Fibroblast of lung (primary cell): ENCODE measurements around the gene SLC66A3. TPM values are rescaled to one million over a fixed set of nuclear protein-coding genes. Genes with fewer than 3 reads are reported as not detected.

ENCODE experiments used
- DNase-seq, 2 donors: peaks; one replicate each; pipeline versions ENCODE4 v3.0.0 to v3.0.0-alpha.2; 2010; ENCODE audit warnings: low read depth in 2 of 2
- H2AFZ ChIP-seq: 2 replicates; pipeline ENCODE4 v1.5.1; 2012; ENCODE audit warnings: low read length, control low read depth, inconsistent platforms
- H3K27ac ChIP-seq: 2 replicates; pipeline ENCODE4 v1.5.1; 2011; ENCODE audit warnings: low read length, control low read depth; ENCODE audit not compliant: insufficient read depth
- H3K27me3 ChIP-seq: 2 replicates; pipeline ENCODE4 v1.5.1; 2011; ENCODE audit warnings: mild to moderate bottlenecking, low read length; ENCODE audit not compliant: control insufficient read depth, insufficient read depth
- H3K36me3 ChIP-seq: 2 replicates; pipeline ENCODE4 v1.5.1; 2011; ENCODE audit warnings: low read length; ENCODE audit not compliant: control insufficient read depth, insufficient read depth
- H3K4me1 ChIP-seq: 2 replicates; pipeline ENCODE4 v1.5.1; 2011; ENCODE audit warnings: low read length; ENCODE audit not compliant: control insufficient read depth, insufficient read depth; ENCODE audit errors: extremely low read depth
- H3K4me2 ChIP-seq: 2 replicates; pipeline ENCODE4 v1.5.1; 2011; ENCODE audit warnings: low read length, control low read depth; ENCODE audit not compliant: insufficient read depth; ENCODE audit errors: extremely low read depth
- H3K4me3 ChIP-seq, 4 experiments: fragments of 200-600 bp in 1 of 4; sonication (generic) in 1 of 4; replicated peaks in 1 of 4; 2 replicates each; pipeline ENCODE4 v1.5.1; 2011 to 2016; ENCODE audit warnings: low read length in 4 of 4, low read depth in 3 of 4, mild to moderate bottlenecking in 3 of 4, control low read depth in 2 of 4, inconsistent platforms in 1 of 4, mixed read lengths in 1 of 4; ENCODE audit not compliant: insufficient read depth in 1 of 4; ENCODE audit errors: control extremely low read depth in 1 of 4
- H3K79me2 ChIP-seq: 2 replicates; pipeline ENCODE4 v1.5.1; 2012; ENCODE audit warnings: mild to moderate bottlenecking, low read length, inconsistent platforms; ENCODE audit not compliant: control insufficient read depth, insufficient read depth
- H3K9ac ChIP-seq: 2 replicates; pipeline ENCODE4 v1.5.1; 2011; ENCODE audit warnings: mild to moderate bottlenecking, low read length, control low read depth; ENCODE audit not compliant: insufficient read depth
- H3K9me3 ChIP-seq: 2 replicates; pipeline ENCODE4 v1.5.1; 2012; ENCODE audit warnings: low read depth, low read length; ENCODE audit not compliant: control insufficient read depth, insufficient read depth
- H4K20me1 ChIP-seq: 2 replicates; pipeline ENCODE4 v1.5.1; 2011; ENCODE audit warnings: low read length; ENCODE audit not compliant: control insufficient read depth, insufficient read depth; ENCODE audit errors: extremely low read depth
- EZH2 ChIP-seq: IDR thresholded peaks from 2 replicates; pipeline ENCODE4 v1.5.1; 2012; ENCODE audit warnings: low read length, control low read depth, mild to moderate bottlenecking; ENCODE audit errors: missing control alignments
- polyA plus RNA-seq, 2 donors: library from polyadenylated mRNA; depleted of rRNA in 1 of 2; stranded (reverse) in 1 of 2; unstranded in 1 of 2; fragments of >200 nt; gene quantifications; 2 replicates each; pipeline ENCODE4 v1.2.1, GENCODE V29; 2011 to 2012; ENCODE audit warnings: missing spikeins in 1 of 2
- total RNA-seq: library from RNA; depleted of rRNA; stranded (reverse); fragments of >200 nt; gene quantifications from 2 replicates; pipeline ENCODE4 v1.2.1, GENCODE V29; 2014
- TF ChIP-seq, protein P1 (sequence below), 2 donors: IDR thresholded peaks in 1 of 2; conservative IDR thresholded peaks in 1 of 2; 1 replicate in 1 of 2; 2 replicates in 1 of 2; pipeline ENCODE4 v1.5.1; 2011 to 2012; ENCODE audit warnings: low read length in 2 of 2, control low read depth in 1 of 2, inconsistent platforms in 1 of 2, low read depth in 1 of 2, mild to moderate bottlenecking in 1 of 2

SLC66A3 gene
- total and polyA plus RNA-seq, 2 donors (not counting 1 experiment from before 2014, with no cell fraction given): 31.7 to 39.8 TPM

DNA sequence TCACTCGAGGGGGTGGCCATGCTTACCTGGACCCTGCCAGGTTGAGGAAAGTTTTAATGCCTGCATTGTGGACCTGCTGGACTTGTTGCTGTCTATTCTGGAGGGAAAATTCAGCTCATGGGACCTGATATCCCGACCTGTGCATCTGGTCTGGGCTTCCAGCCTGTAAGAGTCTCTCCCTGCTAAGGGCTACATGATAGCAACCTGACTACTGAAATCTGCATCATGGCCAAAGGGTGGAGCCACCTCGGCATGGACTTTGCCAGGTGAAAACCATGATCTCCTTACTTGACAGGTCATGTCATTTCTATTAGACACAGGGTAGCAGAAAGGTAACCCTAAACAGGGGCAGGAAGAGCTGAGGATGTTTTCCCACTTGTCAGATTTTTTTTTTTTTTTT lies 12.9 kb upstream of the SLC66A3 start:
- DNase-seq: no peak
- Histone ChIP-seq H3K79me2 (no peaks in the 10 kb centered on the region), H3K4me1 (no peaks in the 10 kb centered on the region), H3K36me3 (no peaks in the 10 kb centered on the region), H3K4me3 (no peak overlapping the region), H3K9me3 (no peaks in the 10 kb centered on the region), H4K20me1 (no peaks in the 10 kb centered on the region), H3K27ac (no peak overlapping the region), H3K9ac (no peak overlapping the region), H3K4me2 (no peak overlapping the region), H2AFZ (no peak overlapping the region), H3K27me3 (peaks cover 2% of the 10 kb centered on the region)
- no peak for TF ChIP-seq EZH2
- TF ChIP-seq, protein P1, sequence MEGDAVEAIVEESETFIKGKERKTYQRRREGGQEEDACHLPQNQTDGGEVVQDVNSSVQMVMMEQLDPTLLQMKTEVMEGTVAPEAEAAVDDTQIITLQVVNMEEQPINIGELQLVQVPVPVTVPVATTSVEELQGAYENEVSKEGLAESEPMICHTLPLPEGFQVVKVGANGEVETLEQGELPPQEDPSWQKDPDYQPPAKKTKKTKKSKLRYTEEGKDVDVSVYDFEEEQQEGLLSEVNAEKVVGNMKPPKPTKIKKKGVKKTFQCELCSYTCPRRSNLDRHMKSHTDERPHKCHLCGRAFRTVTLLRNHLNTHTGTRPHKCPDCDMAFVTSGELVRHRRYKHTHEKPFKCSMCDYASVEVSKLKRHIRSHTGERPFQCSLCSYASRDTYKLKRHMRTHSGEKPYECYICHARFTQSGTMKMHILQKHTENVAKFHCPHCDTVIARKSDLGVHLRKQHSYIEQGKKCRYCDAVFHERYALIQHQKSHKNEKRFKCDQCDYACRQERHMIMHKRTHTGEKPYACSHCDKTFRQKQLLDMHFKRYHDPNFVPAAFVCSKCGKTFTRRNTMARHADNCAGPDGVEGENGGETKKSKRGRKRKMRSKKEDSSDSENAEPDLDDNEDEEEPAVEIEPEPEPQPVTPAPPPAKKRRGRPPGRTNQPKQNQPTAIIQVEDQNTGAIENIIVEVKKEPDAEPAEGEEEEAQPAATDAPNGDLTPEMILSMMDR (conservative IDR thresholded peaks at IDR 0.05 in 1 of 2, IDR thresholded peaks at IDR 0.05 in 1 of 2; ENCODE audit: low read depth in 1 of 2, low read length in 2 of 2): no peak

DNA sequence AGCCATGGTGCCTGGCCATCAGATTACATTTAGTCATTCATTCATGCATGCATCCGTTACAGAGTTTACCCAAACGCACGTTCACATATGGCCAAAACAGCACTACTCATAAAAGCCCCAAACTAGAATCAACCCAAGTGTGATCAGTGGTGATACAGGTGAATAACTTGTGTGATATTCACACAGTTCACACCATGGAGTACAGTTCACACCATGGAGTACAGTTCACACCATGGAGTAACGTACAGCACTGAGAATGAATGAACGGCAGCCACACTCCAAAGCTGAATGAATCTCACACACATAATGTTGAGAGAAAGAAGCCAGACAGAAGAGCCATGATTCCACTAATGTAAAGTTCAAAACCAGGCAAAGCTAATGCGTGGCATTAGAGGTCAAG lies 12.3 kb upstream of the SLC66A3 start:
- no peaks in the 10 kb centered on the region for H4K20me1 ChIP-seq
- peaks cover 2% of the 10 kb centered on the region for H3K27me3 ChIP-seq
- H3K9me3 ChIP-seq: no peaks in the 10 kb centered on the region
- H3K27ac ChIP-seq: no peak overlapping the region
- H3K9ac ChIP-seq: no peak overlapping the region
- H3K79me2 ChIP-seq: no peaks in the 10 kb centered on the region
- H2AFZ ChIP-seq: no peak overlapping the region
- no peaks in the 10 kb centered on the region for H3K4me1 ChIP-seq
- H3K4me3 ChIP-seq: no peak overlapping the region
- no peaks in the 10 kb centered on the region for H3K36me3 ChIP-seq
- H3K4me2 ChIP-seq: no peak overlapping the region
- no peak for TF ChIP-seq EZH2
- TF ChIP-seq, protein P1 (conservative IDR thresholded peaks at IDR 0.05 in 1 of 2, IDR thresholded peaks at IDR 0.05 in 1 of 2; ENCODE audit: low read depth in 1 of 2, low read length in 2 of 2): no peak
- no peak for DNase-seq

DNA sequence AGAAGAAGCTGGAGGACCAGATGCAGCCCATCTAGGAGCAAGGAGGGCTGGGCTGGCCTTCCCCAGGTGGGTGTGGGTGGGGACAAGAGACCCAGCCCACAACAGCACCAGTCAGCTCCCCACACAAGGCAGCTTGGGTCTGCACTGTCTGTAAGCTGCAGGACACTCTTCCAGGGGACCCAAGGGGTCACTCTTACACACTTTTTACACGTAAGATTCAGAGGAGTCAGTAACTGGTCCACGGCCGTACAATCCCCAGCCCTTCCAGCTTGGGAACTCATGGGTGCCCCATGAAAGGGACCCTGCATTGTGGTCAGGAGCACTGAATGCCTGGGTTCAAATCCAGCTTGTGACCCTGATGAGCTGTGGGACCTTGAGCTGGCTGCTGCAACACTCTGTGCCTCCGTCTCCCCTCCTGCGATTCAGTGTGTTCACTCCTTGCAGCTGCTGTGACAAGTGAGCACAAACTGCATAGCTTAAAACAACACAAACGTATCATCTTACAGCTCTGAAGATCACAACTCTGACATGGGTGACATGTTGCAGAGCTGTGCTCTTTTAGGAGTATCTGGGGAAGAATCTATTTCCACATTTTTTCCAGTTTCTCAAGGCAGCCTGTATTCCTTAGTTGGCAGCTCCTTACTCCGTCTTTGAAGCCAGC lies 11.1 kb upstream of the SLC66A3 start:
- H3K27me3 ChIP-seq: peaks cover 2% of the 10 kb centered on the region
- H3K27ac ChIP-seq: no peak overlapping the region
- H4K20me1 ChIP-seq: no peaks in the 10 kb centered on the region
- no peak overlapping the region for H3K9ac ChIP-seq
- no peaks in the 10 kb centered on the region for H3K79me2 ChIP-seq
- no peaks in the 10 kb centered on the region for H3K36me3 ChIP-seq
- no peak overlapping the region for H3K4me2 ChIP-seq
- TF ChIP-seq, protein P1 (conservative IDR thresholded peaks at IDR 0.05 in 1 of 2, IDR thresholded peaks at IDR 0.05 in 1 of 2; ENCODE audit: low read depth in 1 of 2, low read length in 2 of 2): no peak
- TF ChIP-seq EZH2: no peak
- DNase-seq: no peak
- H3K4me3 ChIP-seq: no peak overlapping the region
- H3K4me1 ChIP-seq: no peaks in the 10 kb centered on the region
- no peaks in the 10 kb centered on the region for H3K9me3 ChIP-seq
- no peak overlapping the region for H2AFZ ChIP-seq
